HG02973 (cell line): ENCODE data around the gene CASP8AP2.
"Not testable (repeated sequence)": the region's sequence is repeated elsewhere in the genome, so short reads cannot be mapped to it uniquely, and the experiment has no call there.

Experiments
- ATAC-seq: cut with Tn5 transposase; IDR thresholded peaks from one replicate; pipeline ENCODE4 v1.9.1; 2021; ENCODE audit warnings: moderate library complexity; ENCODE audit not compliant: unreplicated experiment

CASP8AP2 gene

GRCh38 chr6:89829472-89830169 is at the start of gene CASP8AP2:
Gene CASP8AP2, plus strand, starts transcription at chr6:89829880.
- peak; percentile 94 for ATAC-seq

GRCh38 chr6:89781070-89782034 is 48.3 kb upstream of the CASP8AP2 start:
- no peak for ATAC-seq

- no peak for ATAC-seq
Observed at GRCh38 chr6:89782222-89782621, 47.5 kb upstream of the CASP8AP2 start.

- ATAC-seq: not testable (repeated sequence)
Observed at GRCh38 chr6:89783293-89783692, 46.4 kb upstream of the CASP8AP2 start.

GRCh38 chr6:89784838-89785237 is 44.8 kb upstream of the CASP8AP2 start:
- no peak for ATAC-seq

- no peak for ATAC-seq
Observed at GRCh38 chr6:89786970-89787369, 42.7 kb upstream of the CASP8AP2 start.

- ATAC-seq: no peak
Observed at GRCh38 chr6:89787660-89788328, 41.9 kb upstream of the CASP8AP2 start.

- ATAC-seq: no peak
Observed at GRCh38 chr6:89789980-89790379, 39.7 kb upstream of the CASP8AP2 start.

GRCh38 chr6:89790403-89790802 is 39.3 kb upstream of the CASP8AP2 start:
- ATAC-seq: no peak

GRCh38 chr6:89792881-89793280 is 36.8 kb upstream of the CASP8AP2 start:
- peak; percentile 79 for ATAC-seq

- ATAC-seq: no peak
Observed at GRCh38 chr6:89793586-89793985, 36.1 kb upstream of the CASP8AP2 start.

- no peak for ATAC-seq
Observed at GRCh38 chr6:89794324-89794723, 35.4 kb upstream of the CASP8AP2 start.

GRCh38 chr6:89797317-89797716 is 32.4 kb upstream of the CASP8AP2 start:
- no peak for ATAC-seq

- no peak for ATAC-seq
Observed at GRCh38 chr6:89799096-89799495, 30.6 kb upstream of the CASP8AP2 start.

GRCh38 chr6:89799756-89800155 is 29.9 kb upstream of the CASP8AP2 start:
- no peak for ATAC-seq

- ATAC-seq: no peak
Observed at GRCh38 chr6:89803271-89803670, 26.4 kb upstream of the CASP8AP2 start.

GRCh38 chr6:89805814-89806371 is 23.8 kb upstream of the CASP8AP2 start:
- no peak for ATAC-seq

- ATAC-seq: no peak
Observed at GRCh38 chr6:89807581-89807980, 22.1 kb upstream of the CASP8AP2 start.

GRCh38 chr6:89813422-89813821 is 16.3 kb upstream of the CASP8AP2 start:
- ATAC-seq: not testable (repeated sequence)

- no peak for ATAC-seq
Observed at GRCh38 chr6:89817481-89817880, 12.2 kb upstream of the CASP8AP2 start.

GRCh38 chr6:89818977-89819335 is 10.7 kb upstream of the CASP8AP2 start:
- peak; percentile 24 for ATAC-seq
